G401.6 (cell line): ENCODE measurements around the gene SLC22A14.

Experiments used
- FAIRE-seq: peaks from 2 replicates; lab custom pipeline; 2012; peaks lifted over from hg19 to GRCh38; lab: Jason Lieb, UNC

The SLC22A14 gene

GRCh38 chr3:38345879-38346586 lies 63.9 kb downstream of the SLC22A14 start:
- FAIRE-seq: no peak

GRCh38 chr3:38346587-38347410 lies 64.7 kb downstream of the SLC22A14 start, which contains the start of gene XYLB:
Gene XYLB, plus strand, starts transcription at chr3:38346785. Its CDS starts 84 bp downstream, at chr3:38346869.
- no peak for FAIRE-seq

GRCh38 chr3:38347421-38348200 lies 65.5 kb downstream of the SLC22A14 start:
- no peak for FAIRE-seq

- FAIRE-seq: no peak
These were observed 66.8 kb downstream of the SLC22A14 start for GRCh38 chr3:38348903-38349302.

GRCh38 chr3:38349684-38350359 lies 67.7 kb downstream of the SLC22A14 start:
- no peak for FAIRE-seq

GRCh38 chr3:38353151-38353550 lies 71.1 kb downstream of the SLC22A14 start:
- FAIRE-seq: no peak

- FAIRE-seq: no peak
These were observed 72.7 kb downstream of the SLC22A14 start for GRCh38 chr3:38354588-38355330.

- FAIRE-seq: no peak
These were observed 76.9 kb downstream of the SLC22A14 start for GRCh38 chr3:38359038-38359437.

GRCh38 chr3:38360345-38360744 lies 78.3 kb downstream of the SLC22A14 start:
- no peak for FAIRE-seq

GRCh38 chr3:38361496-38361895 lies 79.4 kb downstream of the SLC22A14 start:
- FAIRE-seq: no peak

GRCh38 chr3:38362825-38363224 lies 80.7 kb downstream of the SLC22A14 start:
- no peak for FAIRE-seq

- no peak for FAIRE-seq
These were observed 82.8 kb downstream of the SLC22A14 start for GRCh38 chr3:38364721-38365400.

- no peak for FAIRE-seq
These were observed 83.5 kb downstream of the SLC22A14 start for GRCh38 chr3:38365469-38366062.

GRCh38 chr3:38366082-38366481 lies 84.0 kb downstream of the SLC22A14 start:
- FAIRE-seq: no peak

GRCh38 chr3:38367779-38368178 lies 85.7 kb downstream of the SLC22A14 start:
- FAIRE-seq: no peak
